Chondrocyte (in vitro differentiated cells): ENCODE measurements around the gene SPAG9. TPM values are rescaled to one million over a fixed set of nuclear protein-coding genes. Genes with fewer than 3 reads are reported as not detected.
A peak's percentile ranks its signal among the peaks of the same experiment; 100 is the strongest.

Experiments used
- DNase-seq: peaks from one replicate; pipeline ENCODE4 v3.0.0; 2021; ENCODE audit warnings: mixed read lengths, low spot score
- H3K27ac Mint-ChIP-seq: one replicate; pipeline ENCODE4 v1.8.0; 2021; ENCODE audit warnings: mild to moderate bottlenecking, moderate library complexity, mixed read lengths; ENCODE audit not compliant: unreplicated experiment
- H3K27me3 Mint-ChIP-seq: 2 replicates; pipeline ENCODE4 v1.8.0; 2021; ENCODE audit warnings: low read depth, mixed read lengths
- H3K36me3 Mint-ChIP-seq: 2 replicates; pipeline ENCODE4 v1.8.0; 2021; ENCODE audit warnings: low read depth, mixed read lengths
- H3K4me1 Mint-ChIP-seq: 2 replicates; pipeline ENCODE4 v1.8.0; 2021; ENCODE audit warnings: low read depth, mild to moderate bottlenecking, mixed read lengths
- H3K4me3 Mint-ChIP-seq: one replicate; pipeline ENCODE4 v1.8.0; 2021; ENCODE audit warnings: mild to moderate bottlenecking, moderate library complexity, mixed read lengths; ENCODE audit not compliant: unreplicated experiment
- H3K9me3 Mint-ChIP-seq: 2 replicates; pipeline ENCODE4 v1.8.0; 2021; ENCODE audit warnings: low read depth, mixed read lengths
- total RNA-seq: library from RNA; stranded (reverse); gene quantifications from 3 replicates; pipeline ENCODE4 v1.2.1, GENCODE V29; 2021
- TF ChIP-seq, protein P1 (sequence below): fragments of 200-600 bp; sonication (generic); IDR thresholded peaks from 2 replicates; pipeline ENCODE4 v1.5.0; 2021; ENCODE audit warnings: antibody characterized with exemption, mild to moderate bottlenecking, moderate library complexity

SPAG9 gene
- total RNA-seq, 1 donor from 2014 or later, result 92.7 TPM

DNA sequence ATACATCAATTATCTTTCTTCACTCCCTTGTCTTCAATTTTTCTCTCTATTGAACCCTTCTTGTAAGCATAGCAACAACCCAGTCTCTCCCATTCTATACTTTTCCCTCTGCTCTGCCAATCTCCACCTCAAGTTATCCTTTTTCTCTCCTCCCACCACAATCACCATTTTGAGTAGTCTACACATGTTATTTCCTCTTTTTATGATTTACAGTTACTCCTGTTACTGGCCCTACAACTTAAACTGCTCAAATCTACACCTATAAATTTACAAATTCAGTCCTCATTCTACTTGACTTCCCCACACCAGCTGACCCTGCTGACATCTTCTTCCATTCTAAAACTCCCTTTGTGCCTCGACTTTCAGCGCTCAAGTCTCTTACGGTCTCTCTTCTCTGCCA lies 84.6 kb downstream of the SPAG9 start:
- Mint-ChIP-seq H3K4me1 (peaks cover 30% of the 10 kb centered on the region), H3K4me3 (no peak overlapping the region), H3K27me3 (no peaks in the 10 kb centered on the region), H3K36me3 (peaks cover 6% of the 10 kb centered on the region), H3K27ac (peak overlapping the region; percentile 94), H3K9me3 (no peaks in the 10 kb centered on the region)
- no peak for DNase-seq
- TF ChIP-seq, protein P1, sequence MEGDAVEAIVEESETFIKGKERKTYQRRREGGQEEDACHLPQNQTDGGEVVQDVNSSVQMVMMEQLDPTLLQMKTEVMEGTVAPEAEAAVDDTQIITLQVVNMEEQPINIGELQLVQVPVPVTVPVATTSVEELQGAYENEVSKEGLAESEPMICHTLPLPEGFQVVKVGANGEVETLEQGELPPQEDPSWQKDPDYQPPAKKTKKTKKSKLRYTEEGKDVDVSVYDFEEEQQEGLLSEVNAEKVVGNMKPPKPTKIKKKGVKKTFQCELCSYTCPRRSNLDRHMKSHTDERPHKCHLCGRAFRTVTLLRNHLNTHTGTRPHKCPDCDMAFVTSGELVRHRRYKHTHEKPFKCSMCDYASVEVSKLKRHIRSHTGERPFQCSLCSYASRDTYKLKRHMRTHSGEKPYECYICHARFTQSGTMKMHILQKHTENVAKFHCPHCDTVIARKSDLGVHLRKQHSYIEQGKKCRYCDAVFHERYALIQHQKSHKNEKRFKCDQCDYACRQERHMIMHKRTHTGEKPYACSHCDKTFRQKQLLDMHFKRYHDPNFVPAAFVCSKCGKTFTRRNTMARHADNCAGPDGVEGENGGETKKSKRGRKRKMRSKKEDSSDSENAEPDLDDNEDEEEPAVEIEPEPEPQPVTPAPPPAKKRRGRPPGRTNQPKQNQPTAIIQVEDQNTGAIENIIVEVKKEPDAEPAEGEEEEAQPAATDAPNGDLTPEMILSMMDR, result no peak

GRCh38 chr17:51035431-51035830 lies 85.2 kb downstream of the SPAG9 start:
- Mint-ChIP-seq H3K27me3 (no peaks in the 10 kb centered on the region), H3K4me3 (no peak overlapping the region), H3K36me3 (peaks cover 6% of the 10 kb centered on the region), H3K27ac (peak overlapping the region; percentile 94), H3K4me1 (peaks cover 33% of the 10 kb centered on the region), H3K9me3 (no peaks in the 10 kb centered on the region)
- TF ChIP-seq, protein P1, result no peak
- DNase-seq, result no peak

GRCh38 chr17:51034800-51035199 lies 85.9 kb downstream of the SPAG9 start:
- peak overlapping the region; percentile 94 for H3K27ac Mint-ChIP-seq
- DNase-seq, result no peak
- peaks cover 39% of the 10 kb centered on the region for H3K4me1 Mint-ChIP-seq
- TF ChIP-seq, protein P1, result no peak
- no peaks in the 10 kb centered on the region for H3K27me3 Mint-ChIP-seq
- peaks cover 4% of the 10 kb centered on the region for H3K36me3 Mint-ChIP-seq
- H3K4me3 Mint-ChIP-seq, result no peak overlapping the region
- no peaks in the 10 kb centered on the region for H3K9me3 Mint-ChIP-seq

GRCh38 chr17:51032850-51033249 lies 87.8 kb downstream of the SPAG9 start:
- no peak overlapping the region for H3K27ac Mint-ChIP-seq
- H3K9me3 Mint-ChIP-seq, result no peaks in the 10 kb centered on the region
- H3K4me1 Mint-ChIP-seq, result peaks cover 49% of the 10 kb centered on the region
- no peak for DNase-seq
- no peaks in the 10 kb centered on the region for H3K27me3 Mint-ChIP-seq
- TF ChIP-seq, protein P1, result no peak
- H3K4me3 Mint-ChIP-seq, result no peak overlapping the region
- peaks cover under 1% of the 10 kb centered on the region for H3K36me3 Mint-ChIP-seq

- H3K9me3 Mint-ChIP-seq, result no peaks in the 10 kb centered on the region
- no peak overlapping the region for H3K4me3 Mint-ChIP-seq
- peaks cover 28% of the 10 kb centered on the region for H3K4me1 Mint-ChIP-seq
- TF ChIP-seq, protein P1, result no peak
- H3K27ac Mint-ChIP-seq, result peak overlapping the region; percentile 72
- DNase-seq, result no peak
- H3K27me3 Mint-ChIP-seq, result no peaks in the 10 kb centered on the region
- H3K36me3 Mint-ChIP-seq, result no peaks in the 10 kb centered on the region
These were observed 90.9 kb downstream of the SPAG9 start for GRCh38 chr17:51029568-51030463.
